GM21723 (cell line): ENCODE data around the gene GALM.
A peak's percentile ranks its signal among the peaks of the same experiment; 100 is the strongest.

Experiments
- ATAC-seq: cut with Tn5 transposase; IDR thresholded peaks from one replicate; pipeline ENCODE4 v1.9.1; 2021; ENCODE audit warnings: mild to moderate bottlenecking, moderate library complexity; ENCODE audit not compliant: unreplicated experiment

The GALM gene

DNA sequence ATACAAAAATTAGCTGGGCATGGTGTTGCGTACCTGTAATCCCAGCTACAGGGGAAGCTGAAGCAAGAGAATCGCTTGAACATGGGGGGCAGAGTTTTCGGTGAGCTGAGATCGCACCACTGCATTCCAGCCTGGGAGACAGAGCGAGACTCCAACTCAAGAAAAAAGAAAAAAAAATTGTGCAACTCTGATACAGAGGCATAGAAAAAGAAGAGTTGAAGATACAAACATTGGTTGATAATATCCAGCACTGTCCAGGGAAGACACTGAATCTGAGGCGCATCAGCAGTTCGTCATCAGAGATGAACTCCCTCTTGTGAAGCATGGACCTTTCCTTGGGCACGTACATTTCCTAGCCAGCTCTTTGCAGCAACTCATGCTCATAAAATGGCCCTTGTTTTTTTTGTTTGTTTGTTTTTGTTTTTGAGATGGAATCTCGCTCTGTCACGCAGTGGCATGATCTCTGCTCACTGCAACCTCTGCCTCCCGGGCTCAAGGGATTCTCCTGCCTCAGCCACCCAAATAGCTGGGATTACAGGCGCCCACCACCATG is 16.7 kb upstream of the GALM start:
- no peak for ATAC-seq

- no peak for ATAC-seq
Observed at GRCh38 chr2:38650012-38650411, 15.9 kb upstream of the GALM start.

GRCh38 chr2:38650717-38651116 is 15.2 kb upstream of the GALM start:
- ATAC-seq = no peak

DNA sequence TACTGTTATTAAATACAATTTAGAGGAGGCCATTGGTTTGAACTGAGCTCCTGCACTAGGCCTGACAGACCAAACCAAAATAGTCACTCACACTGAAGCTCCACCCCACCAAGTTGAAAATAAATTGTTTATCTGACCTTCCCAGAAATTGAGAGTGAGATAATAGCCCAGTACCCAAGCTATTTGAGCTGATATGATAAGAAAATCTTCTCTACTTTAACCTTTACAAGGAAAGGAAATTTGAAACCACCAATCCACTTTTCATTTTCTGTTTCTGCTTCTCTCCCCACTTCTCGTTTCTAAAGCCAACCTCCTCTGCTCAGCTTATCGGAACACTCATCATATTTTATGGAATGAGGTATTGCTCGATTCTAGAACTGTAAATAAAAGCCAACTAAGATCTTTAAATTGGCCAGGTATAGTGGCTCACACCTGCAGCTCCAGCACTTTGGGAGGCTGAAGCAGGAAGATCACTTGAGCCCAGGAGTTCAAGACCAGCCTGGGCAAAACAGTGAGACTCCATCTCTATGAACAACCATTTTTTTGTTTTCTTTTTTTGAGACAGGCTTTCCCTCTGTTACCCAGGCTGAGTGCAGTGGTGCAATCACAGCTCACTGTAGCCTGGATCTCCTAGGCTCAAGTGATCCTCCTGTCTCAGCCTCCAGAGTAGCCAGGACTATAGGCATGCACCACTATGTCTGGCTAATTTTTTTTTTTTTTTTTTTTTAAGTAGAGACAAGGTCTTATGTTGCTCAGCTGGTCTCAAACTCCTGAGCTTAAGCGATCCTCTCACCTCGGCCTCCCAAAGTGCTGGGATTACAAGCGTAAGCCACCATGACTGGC is 13.3 kb upstream of the GALM start:
- ATAC-seq = peak; percentile 40

DNA sequence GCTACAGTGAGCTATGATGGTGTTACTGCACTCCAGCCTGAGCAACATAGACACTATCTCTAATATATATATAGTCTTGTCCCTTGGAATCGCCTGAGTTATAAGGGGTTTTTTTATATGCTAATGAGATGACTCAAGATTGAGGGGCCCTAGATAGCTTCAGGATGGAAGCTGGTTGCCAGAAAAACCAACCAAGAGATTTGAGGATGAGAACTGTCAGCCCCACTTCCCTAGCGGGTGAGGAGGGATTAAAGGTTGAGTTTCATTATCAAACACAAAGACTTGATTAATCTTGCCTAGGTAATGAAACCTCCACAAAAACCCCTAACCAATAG is 12.6 kb upstream of the GALM start:
- ATAC-seq = no peak

- ATAC-seq = no peak
Observed at GRCh38 chr2:38653715-38654527, 12.0 kb upstream of the GALM start.

DNA sequence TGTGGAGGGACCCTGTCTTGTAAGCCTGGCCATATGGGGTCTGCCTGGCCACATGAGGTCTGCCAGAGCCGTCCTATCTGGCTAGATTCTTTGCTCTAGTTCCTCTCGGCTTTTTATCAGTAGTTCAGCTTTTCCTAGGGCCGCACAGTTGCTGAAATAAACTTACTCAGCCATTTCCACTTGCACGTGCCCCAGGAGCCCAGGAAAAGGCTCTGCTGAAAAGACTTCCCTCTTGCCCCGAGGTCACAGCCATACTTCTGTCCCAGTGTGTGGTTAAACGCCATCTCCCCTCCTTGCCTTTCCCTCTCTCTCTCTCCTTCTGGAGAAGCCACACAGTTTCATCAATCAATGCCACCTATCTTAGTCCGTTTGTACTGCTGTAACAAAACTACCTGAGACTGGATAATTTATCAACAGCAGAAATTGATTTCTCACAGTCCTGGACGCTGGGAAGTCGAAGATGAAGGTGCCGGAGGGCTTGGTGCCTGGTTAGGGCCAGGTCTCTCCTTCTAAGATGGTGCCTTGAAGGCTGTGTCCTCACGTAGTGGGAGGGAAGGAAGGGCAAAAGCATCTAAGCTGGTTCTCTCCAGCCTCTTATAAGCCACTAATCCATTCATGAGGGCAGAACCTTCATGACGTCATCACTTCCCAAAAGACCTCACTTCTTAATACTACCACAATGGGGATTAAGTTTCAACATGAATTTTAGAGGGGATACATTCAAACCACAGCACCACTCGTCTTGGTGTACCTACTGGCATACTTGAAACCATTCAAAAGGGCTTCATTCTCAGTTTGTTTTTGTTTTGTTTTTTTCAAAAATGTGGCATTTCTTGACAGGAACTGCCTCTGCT is 11.2 kb upstream of the GALM start:
- no peak for ATAC-seq

DNA sequence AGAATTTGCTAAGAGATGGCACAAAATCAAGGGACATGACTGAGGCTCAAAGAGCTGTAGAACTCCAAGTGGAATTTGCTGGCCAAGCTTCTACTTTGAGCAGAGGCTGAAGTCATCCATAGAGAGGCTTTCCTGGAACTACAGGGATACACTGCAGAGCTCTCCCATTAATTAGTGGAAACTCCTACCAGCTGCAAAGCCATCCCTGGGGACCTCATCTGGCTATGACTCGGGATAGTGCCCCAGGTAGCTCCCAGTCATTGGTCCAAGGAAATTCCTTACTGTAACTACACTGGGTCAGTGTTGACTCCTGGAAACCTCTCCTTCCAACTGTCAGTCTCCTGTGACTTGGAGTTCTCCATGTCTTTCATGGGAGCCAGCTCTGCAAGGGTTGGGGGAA is 10.5 kb upstream of the GALM start:
- no peak for ATAC-seq

DNA sequence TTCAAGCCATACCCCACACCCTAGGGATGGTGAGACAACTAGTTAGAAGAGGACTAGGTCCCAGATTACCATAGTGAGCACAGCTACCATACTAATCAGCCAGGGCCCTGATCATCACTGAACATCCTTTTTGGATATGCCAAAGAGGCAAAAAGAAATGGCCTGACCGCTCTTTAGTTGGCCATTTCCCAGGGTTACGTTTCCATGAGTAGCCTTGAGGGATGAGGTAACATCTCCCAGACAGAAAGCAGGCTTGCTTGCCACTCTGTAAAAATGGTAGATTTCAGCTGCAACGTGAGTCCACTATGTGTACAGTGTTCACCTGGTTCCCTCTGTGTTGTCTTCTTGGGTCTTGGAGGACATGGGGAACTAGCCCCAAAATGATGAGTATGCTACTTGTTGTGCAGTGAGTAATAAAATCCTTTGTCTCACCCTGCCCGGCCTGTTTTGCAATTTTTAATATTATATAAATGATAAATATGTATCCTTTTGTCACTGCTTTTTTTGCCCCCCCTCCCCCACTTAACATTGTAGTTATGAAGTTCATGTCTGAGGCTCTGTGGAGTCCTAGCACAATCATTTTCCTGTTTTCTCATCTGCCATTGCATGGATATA is 8.9 kb upstream of the GALM start:
- ATAC-seq = no peak

GRCh38 chr2:38658613-38659012 is 7.3 kb upstream of the GALM start:
- no peak for ATAC-seq

DNA sequence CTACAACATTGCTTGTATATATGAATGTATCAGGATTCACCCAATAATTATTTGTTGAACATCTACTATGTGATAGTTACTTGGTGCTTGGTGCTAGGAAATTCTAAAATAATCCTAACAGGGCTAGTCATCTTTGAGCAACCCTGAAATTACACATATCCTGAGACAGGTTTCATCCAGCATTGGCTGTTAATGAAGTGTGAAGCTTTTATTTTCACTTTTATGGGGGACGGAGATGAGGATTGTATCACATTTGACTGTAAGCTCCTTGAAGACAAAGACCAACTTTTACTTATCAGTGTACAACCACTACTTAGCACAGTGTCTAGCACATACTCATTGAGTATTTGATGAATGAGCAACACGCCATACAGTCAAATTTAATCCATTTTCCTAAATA is 6.8 kb upstream of the GALM start:
- no peak for ATAC-seq

- no peak for ATAC-seq
Observed at GRCh38 chr2:38660282-38660681, 5.6 kb upstream of the GALM start.

DNA sequence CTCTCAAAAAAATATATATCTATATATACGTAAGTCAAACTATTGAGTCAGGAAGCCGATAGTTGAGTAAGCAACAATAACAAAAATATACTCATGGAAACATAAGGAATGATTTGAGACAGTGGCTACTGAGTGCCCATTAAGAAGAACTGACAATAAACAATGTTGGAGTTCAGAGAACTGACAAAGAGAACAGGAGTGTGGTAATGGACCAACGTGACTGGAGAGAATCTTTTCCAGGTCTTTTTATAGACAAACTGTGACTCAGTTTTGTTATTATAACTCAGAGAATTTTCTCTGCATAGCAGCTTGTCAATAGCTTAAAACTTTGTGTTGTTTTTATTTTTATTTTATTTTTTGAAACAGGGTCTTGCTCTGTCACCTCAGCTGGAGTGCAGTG is 4.6 kb upstream of the GALM start:
- ATAC-seq = no peak

DNA sequence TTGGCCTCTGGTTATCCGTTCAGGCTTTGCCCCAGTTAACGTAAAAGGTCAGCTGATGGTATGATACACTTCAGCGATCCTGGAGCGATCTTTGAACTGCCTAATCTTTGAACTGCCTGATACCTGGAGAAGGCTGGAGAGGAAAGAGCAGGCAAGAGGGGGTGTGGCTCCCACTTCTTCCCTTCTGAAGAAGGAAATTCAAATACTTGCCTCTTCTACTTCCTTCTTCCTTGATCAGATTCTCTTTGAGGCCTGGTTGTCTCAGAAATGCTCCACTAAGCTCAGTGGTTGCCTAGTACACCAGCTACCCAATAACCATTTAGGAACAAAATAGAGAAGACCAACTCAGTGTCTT is 619 bp downstream of the GALM start:
- ATAC-seq = peak; percentile 35

DNA sequence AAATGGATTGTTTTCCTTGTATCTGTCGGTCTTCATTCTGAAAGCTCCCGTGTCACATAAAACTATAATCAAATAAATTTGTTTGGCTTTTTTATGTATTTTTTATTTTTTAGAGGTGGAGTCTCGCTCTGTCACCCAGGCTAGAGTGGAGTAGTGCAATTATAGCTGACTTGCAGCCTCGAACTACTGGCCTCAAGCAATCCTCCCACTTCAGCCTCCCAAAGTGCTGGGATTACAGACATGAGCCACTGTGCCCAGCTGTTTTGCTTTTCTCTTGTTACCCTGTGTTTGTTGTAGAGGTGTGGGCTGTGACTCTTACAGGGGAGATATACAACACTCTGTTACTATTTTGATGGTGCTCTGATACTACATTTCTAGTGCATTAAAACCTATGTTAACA is 2.2 kb downstream of the GALM start:
- ATAC-seq = no peak

DNA sequence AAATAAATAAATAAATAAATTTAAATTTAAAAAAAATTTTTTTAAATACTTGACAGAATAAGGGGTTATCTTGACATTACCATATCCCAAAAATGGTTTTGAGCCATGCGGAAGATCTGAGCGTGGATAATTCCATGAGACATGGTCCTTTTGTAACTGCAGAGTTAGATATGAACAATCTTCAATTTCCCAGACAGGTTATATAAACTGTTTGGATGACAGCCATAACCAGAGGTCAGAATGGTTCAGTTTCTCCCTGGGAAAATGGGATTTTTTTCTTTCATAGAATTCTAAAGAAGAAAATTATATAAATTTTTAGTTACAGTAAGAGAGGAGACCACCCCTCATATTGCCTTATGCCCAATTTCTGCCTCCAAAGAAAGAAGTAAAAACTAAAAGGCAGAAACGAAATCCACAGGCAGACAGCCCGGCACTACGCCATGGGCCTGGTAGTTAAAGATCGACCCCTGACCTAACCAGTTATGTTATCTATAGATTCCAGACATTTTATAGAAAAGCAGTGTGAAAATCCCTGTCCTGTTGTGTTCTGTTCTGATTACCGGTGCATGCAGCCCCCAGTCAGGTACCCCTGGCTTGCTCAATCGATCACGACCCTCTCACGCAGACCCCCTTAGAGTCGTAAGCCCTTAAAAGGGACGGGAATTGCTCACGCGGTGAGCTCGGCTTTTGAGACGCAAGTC is 3.0 kb downstream of the GALM start:
- no peak for ATAC-seq

GRCh38 chr2:38671303-38671702 is 5.4 kb downstream of the GALM start:
- ATAC-seq = no peak

DNA sequence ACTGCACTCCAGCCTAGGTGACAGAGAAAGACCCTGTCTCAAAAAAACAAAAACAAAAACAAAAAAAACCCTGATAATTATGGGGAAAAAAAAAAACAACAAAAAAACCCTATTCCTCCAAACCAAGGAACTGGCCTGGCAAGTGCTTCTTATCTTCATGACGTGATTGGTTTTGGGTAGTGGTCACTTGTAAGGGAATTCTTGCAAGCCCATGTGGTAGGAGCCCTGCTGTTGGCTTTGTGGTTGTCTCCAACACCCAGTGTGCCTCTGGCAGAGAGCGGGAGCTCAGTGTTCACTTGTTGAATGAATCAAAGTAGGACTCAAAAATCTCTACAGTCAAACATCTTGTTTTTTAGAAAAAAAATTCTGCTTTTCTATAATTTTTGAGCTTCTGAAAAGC is 6.0 kb downstream of the GALM start:
- no peak for ATAC-seq

GRCh38 chr2:38672445-38673391 is 6.8 kb downstream of the GALM start:
- ATAC-seq = no peak
